Neural cell (in vitro differentiated cells): ENCODE measurements around the gene EMILIN1. TPM values are rescaled to one million over a fixed set of nuclear protein-coding genes. Genes with fewer than 3 reads are reported as not detected.

Source experiments
- H2AFZ ChIP-seq: fragments of 200-600, 300-800 bp; sonication (generic), shearing (Covaris generic); 2 replicates; pipeline ENCODE4 v1.6.0; 2014; ENCODE audit warnings: low read depth, mild to moderate bottlenecking, antibody characterized with exemption, low read length, moderate library complexity
- H3F3A ChIP-seq: fragments of 200-600 bp; shearing (Covaris generic); 2 replicates; pipeline ENCODE4 v1.6.1; 2016; ENCODE audit warnings: mild to moderate bottlenecking, moderate library complexity, mixed read lengths, antibody characterized with exemption, low read length; ENCODE audit not compliant: insufficient read depth, poor library complexity, severe bottlenecking
- H3K27ac ChIP-seq: fragments of 200-600, 300-800 bp; sonication (generic), shearing (Covaris generic); 2 replicates; pipeline ENCODE4 v1.5.1; 2014; ENCODE audit warnings: mild to moderate bottlenecking, low read length, moderate library complexity
- H3K27me3 ChIP-seq: fragments of 300-800, 200-600 bp; sonication (generic), shearing (Covaris generic); 2 replicates; pipeline ENCODE4 v1.6.0; 2014; ENCODE audit warnings: mild to moderate bottlenecking, low read depth, low read length, moderate library complexity; ENCODE audit not compliant: insufficient read depth
- H3K36me3 ChIP-seq: fragments of 300-800, 200-600 bp; sonication (generic), shearing (Covaris generic); 2 replicates; pipeline ENCODE4 v1.5.1; 2014; ENCODE audit warnings: mild to moderate bottlenecking, antibody characterized with exemption, low read length, moderate library complexity; ENCODE audit not compliant: insufficient read depth
- H3K4me2 ChIP-seq: fragments of 300-800, 200-600 bp; sonication (generic), shearing (Covaris generic); 2 replicates; pipeline ENCODE4 v1.6.0; 2014; ENCODE audit warnings: mild to moderate bottlenecking, low read length
- H3K4me3 ChIP-seq: fragments of 300-800, 200-600 bp; sonication (generic), shearing (Covaris generic); 2 replicates; pipeline ENCODE4 v1.5.1; 2014; ENCODE audit warnings: mild to moderate bottlenecking, low read length, moderate library complexity
- H3K79me2 ChIP-seq: fragments of 200-600 bp; shearing (Covaris generic); replicated peaks from 2 replicates; pipeline ENCODE4 v1.6.0; 2014; ENCODE audit warnings: mild to moderate bottlenecking, low read length, moderate library complexity; ENCODE audit not compliant: insufficient read depth
- H3K9ac ChIP-seq: fragments of 300-800, 200-600 bp; sonication (generic), shearing (Covaris generic); 2 replicates; pipeline ENCODE4 v1.6.1; 2016; ENCODE audit warnings: mild to moderate bottlenecking, low read length, mixed read lengths
- H3K9me2 ChIP-seq: fragments of 200-600 bp; shearing (Covaris generic); 2 replicates; pipeline ENCODE4 v1.6.1; 2016; ENCODE audit warnings: mild to moderate bottlenecking, low read length, mixed read lengths; ENCODE audit not compliant: insufficient read depth
- H3K9me3 ChIP-seq: fragments of 200-600, 300-800 bp; sonication (generic), shearing (Covaris generic); 2 replicates; pipeline ENCODE4 v1.6.1; 2016; ENCODE audit warnings: mild to moderate bottlenecking, mixed run types, low read length, moderate library complexity, mixed read lengths
- H4K20me1 ChIP-seq: fragments of 200-600 bp; shearing (Covaris generic); 2 replicates; pipeline ENCODE4 v1.6.1; 2016; ENCODE audit warnings: mild to moderate bottlenecking, mixed run types; ENCODE audit not compliant: insufficient read depth
- EP300 ChIP-seq: fragments of 450-650 bp; conservative IDR thresholded peaks from 2 replicates; pipeline ENCODE4 v1.6.1; 2014; ENCODE audit warnings: antibody characterized with exemption, mild to moderate bottlenecking, moderate library complexity; ENCODE audit not compliant: poor library complexity, severe bottlenecking
- EZH2 ChIP-seq: fragments of 200-600, 300-800 bp; shearing (Covaris generic), sonication (generic); IDR thresholded peaks from 2 replicates; pipeline ENCODE4 v1.6.1; 2014; ENCODE audit warnings: antibody characterized with exemption, low read length, borderline replicate concordance, mild to moderate bottlenecking; ENCODE audit not compliant: insufficient read depth, poor library complexity, severe bottlenecking
- MXI1 ChIP-seq: fragments of 450-650 bp; conservative IDR thresholded peaks from 2 replicates; pipeline ENCODE4 v1.6.1; 2014; ENCODE audit warnings: antibody characterized with exemption, mild to moderate bottlenecking; ENCODE audit not compliant: poor library complexity, severe bottlenecking
- POLR2AphosphoS5 ChIP-seq: IDR thresholded peaks from 2 replicates; pipeline ENCODE4 v1.6.1; 2012
- RAD21 ChIP-seq: fragments of 450-650 bp; conservative IDR thresholded peaks from 2 replicates; pipeline ENCODE4 v1.6.1; 2014; ENCODE audit warnings: antibody characterized with exemption, mild to moderate bottlenecking, moderate library complexity
- SMC3 ChIP-seq: fragments of 450-650 bp; conservative IDR thresholded peaks from 2 replicates; pipeline ENCODE4 v1.6.1; 2014; ENCODE audit warnings: antibody characterized with exemption, mild to moderate bottlenecking, moderate library complexity; ENCODE audit not compliant: poor library complexity
- TAF1 ChIP-seq: IDR thresholded peaks from 2 replicates; pipeline ENCODE4 v1.6.1; 2012; ENCODE audit warnings: low read depth
- polyA plus RNA-seq: library from polyadenylated mRNA; depleted of rRNA; stranded (reverse); fragments of >200 nt; gene quantifications from 2 replicates; pipeline ENCODE4 v1.2.3, GENCODE V29; 2014
- TF ChIP-seq, protein P1 (sequence below): IDR thresholded peaks from 2 replicates; pipeline ENCODE4 v1.6.1; 2012; ENCODE audit warnings: borderline replicate concordance
- TF ChIP-seq, protein P2 (sequence below): fragments of 450-650 bp; IDR thresholded peaks from 2 replicates; pipeline ENCODE4 v1.5.1; 2014; ENCODE audit warnings: antibody characterized with exemption, mild to moderate bottlenecking, moderate library complexity; ENCODE audit not compliant: poor library complexity, severe bottlenecking

EMILIN1 gene
- polyA plus RNA-seq, 1 donor from 2014 or later: 1.3 TPM

DNA sequence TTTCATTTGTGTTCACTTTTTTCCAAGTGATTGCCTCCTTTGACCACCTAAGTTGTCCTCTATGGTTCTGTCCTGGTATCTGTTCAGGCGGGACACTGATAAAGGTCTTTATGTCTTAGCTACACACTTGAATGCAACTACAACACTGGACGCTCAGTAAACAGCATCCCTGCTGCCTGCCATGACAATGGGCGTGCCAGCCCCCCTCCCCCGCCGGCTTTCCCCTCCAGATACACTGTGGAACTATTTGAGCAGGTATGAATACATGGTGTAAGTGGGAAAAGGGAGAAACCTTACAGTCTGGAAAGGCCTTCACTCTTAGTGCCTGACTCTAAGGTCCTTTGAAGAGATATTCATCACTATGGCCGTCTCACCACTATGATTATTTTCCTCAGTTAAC, 21.2 kb upstream of the EMILIN1 start:
- Histone ChIP-seq H2AFZ (no peak overlapping the region), H3K9me3 (no peaks in the 10 kb centered on the region), H3K36me3 (no peaks in the 10 kb centered on the region), H3K9me2 (no peaks in the 10 kb centered on the region), H3K27me3 (no peaks in the 10 kb centered on the region), H3F3A (no peaks in the 10 kb centered on the region), H3K9ac (no peak overlapping the region), H3K4me3 (no peak overlapping the region), H3K27ac (no peak overlapping the region), H3K79me2 (peaks cover 4% of the 10 kb centered on the region), H3K4me2 (no peak overlapping the region), H4K20me1 (no peaks in the 10 kb centered on the region)
- TF ChIP-seq, protein P1, sequence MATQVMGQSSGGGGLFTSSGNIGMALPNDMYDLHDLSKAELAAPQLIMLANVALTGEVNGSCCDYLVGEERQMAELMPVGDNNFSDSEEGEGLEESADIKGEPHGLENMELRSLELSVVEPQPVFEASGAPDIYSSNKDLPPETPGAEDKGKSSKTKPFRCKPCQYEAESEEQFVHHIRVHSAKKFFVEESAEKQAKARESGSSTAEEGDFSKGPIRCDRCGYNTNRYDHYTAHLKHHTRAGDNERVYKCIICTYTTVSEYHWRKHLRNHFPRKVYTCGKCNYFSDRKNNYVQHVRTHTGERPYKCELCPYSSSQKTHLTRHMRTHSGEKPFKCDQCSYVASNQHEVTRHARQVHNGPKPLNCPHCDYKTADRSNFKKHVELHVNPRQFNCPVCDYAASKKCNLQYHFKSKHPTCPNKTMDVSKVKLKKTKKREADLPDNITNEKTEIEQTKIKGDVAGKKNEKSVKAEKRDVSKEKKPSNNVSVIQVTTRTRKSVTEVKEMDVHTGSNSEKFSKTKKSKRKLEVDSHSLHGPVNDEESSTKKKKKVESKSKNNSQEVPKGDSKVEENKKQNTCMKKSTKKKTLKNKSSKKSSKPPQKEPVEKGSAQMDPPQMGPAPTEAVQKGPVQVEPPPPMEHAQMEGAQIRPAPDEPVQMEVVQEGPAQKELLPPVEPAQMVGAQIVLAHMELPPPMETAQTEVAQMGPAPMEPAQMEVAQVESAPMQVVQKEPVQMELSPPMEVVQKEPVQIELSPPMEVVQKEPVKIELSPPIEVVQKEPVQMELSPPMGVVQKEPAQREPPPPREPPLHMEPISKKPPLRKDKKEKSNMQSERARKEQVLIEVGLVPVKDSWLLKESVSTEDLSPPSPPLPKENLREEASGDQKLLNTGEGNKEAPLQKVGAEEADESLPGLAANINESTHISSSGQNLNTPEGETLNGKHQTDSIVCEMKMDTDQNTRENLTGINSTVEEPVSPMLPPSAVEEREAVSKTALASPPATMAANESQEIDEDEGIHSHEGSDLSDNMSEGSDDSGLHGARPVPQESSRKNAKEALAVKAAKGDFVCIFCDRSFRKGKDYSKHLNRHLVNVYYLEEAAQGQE: no peak
- TF ChIP-seq SMC3: no peak
- no peak for TF ChIP-seq MXI1
- no peak for TF ChIP-seq EZH2
- TF ChIP-seq, protein P2, sequence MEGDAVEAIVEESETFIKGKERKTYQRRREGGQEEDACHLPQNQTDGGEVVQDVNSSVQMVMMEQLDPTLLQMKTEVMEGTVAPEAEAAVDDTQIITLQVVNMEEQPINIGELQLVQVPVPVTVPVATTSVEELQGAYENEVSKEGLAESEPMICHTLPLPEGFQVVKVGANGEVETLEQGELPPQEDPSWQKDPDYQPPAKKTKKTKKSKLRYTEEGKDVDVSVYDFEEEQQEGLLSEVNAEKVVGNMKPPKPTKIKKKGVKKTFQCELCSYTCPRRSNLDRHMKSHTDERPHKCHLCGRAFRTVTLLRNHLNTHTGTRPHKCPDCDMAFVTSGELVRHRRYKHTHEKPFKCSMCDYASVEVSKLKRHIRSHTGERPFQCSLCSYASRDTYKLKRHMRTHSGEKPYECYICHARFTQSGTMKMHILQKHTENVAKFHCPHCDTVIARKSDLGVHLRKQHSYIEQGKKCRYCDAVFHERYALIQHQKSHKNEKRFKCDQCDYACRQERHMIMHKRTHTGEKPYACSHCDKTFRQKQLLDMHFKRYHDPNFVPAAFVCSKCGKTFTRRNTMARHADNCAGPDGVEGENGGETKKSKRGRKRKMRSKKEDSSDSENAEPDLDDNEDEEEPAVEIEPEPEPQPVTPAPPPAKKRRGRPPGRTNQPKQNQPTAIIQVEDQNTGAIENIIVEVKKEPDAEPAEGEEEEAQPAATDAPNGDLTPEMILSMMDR: no peak
- no peak for TF ChIP-seq TAF1
- no peak for TF ChIP-seq RAD21
- TF ChIP-seq POLR2AphosphoS5: no peak
- no peak for TF ChIP-seq EP300

DNA sequence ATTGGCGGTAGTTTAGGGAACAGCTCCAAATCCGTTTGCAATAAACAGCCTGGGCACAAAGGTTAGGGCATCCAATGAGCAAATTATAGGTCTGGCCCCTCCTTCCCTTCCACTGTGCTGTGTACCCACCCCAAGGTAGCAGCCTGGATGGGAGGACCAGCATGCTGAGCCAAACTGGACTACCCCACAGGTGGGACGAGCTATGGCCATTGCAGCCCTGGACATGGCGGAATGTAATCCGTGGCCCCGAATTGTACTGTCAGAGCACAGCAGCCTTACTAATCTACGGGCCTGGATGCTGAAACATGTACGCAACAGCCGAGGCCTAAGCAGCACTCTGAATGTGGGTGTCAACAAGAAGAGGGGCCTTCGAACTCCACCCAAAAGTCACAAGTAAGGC, 20.2 kb upstream of the EMILIN1 start:
- Histone ChIP-seq H3K4me2 (no peak overlapping the region), H3F3A (no peaks in the 10 kb centered on the region), H3K4me3 (no peak overlapping the region), H3K9me3 (no peaks in the 10 kb centered on the region), H2AFZ (no peak overlapping the region), H3K9me2 (no peaks in the 10 kb centered on the region), H3K36me3 (no peaks in the 10 kb centered on the region), H3K9ac (no peak overlapping the region), H3K79me2 (no peaks in the 10 kb centered on the region), H3K27me3 (no peaks in the 10 kb centered on the region), H4K20me1 (no peaks in the 10 kb centered on the region), H3K27ac (no peak overlapping the region)
- TF ChIP-seq, protein P2: no peak
- TF ChIP-seq MXI1 (no peak), POLR2AphosphoS5 (no peak), EP300 (no peak), TAF1 (no peak), SMC3 (no peak), RAD21 (no peak), EZH2 (no peak)
- TF ChIP-seq, protein P1: no peak
